GM23338 (cell line): ENCODE measurements around the gene CDC42BPB. TPM values are rescaled to one million over a fixed set of nuclear protein-coding genes. Genes with fewer than 3 reads are reported as not detected.

ENCODE experiments used
- ATAC-seq: fragments of 200-7000 bp; cut with Tn5 transposase; 3 replicates; pipeline ENCODE4 v1.9.1; 2020
- DNase-seq: peaks from one replicate; pipeline ENCODE4 v3.0.0-alpha.2; 2015; ENCODE audit warnings: low spot score
- H2AFZ ChIP-seq: fragments of 200-600 bp; sonication (generic); 2 replicates; pipeline ENCODE4 v1.8.0; 2016; ENCODE audit warnings: antibody characterized with exemption, mild to moderate bottlenecking, moderate library complexity
- H3F3A ChIP-seq: fragments of 200-600 bp; sonication (generic); replicated peaks from 2 replicates; pipeline ENCODE4 v1.8.0; 2017; ENCODE audit warnings: antibody characterized with exemption, mixed run types, low read depth
- H3K27ac ChIP-seq: fragments of 200-600 bp; sonication (generic); 2 replicates; pipeline ENCODE4 v1.6.1; 2016; ENCODE audit warnings: low read depth
- H3K27me3 ChIP-seq: fragments of 200-600 bp; sonication (generic); 2 replicates; pipeline ENCODE4 v1.8.0; 2016; ENCODE audit warnings: mild to moderate bottlenecking, mixed run types, moderate library complexity; ENCODE audit not compliant: insufficient read depth
- H3K36me3 ChIP-seq: fragments of 200-600 bp; sonication (generic); 2 replicates; pipeline ENCODE4 v1.8.0; 2016; ENCODE audit warnings: mild to moderate bottlenecking; ENCODE audit not compliant: insufficient read depth
- H3K4me1 ChIP-seq: fragments of 200-600 bp; sonication (generic); 2 replicates; pipeline ENCODE4 v1.8.0; 2016; ENCODE audit warnings: mild to moderate bottlenecking, moderate library complexity; ENCODE audit not compliant: insufficient read depth
- H3K4me2 ChIP-seq: fragments of 200-600 bp; sonication (generic); 2 replicates; pipeline ENCODE4 v1.7.1; 2017; ENCODE audit warnings: mixed run types
- H3K4me3 ChIP-seq: fragments of 200-600 bp; sonication (generic); 2 replicates; pipeline ENCODE4 v1.6.1; 2016; ENCODE audit warnings: mixed run types
- H3K79me2 ChIP-seq: fragments of 200-600 bp; sonication (generic); replicated peaks from 2 replicates; pipeline ENCODE4 v1.8.0; 2017; ENCODE audit warnings: mild to moderate bottlenecking; ENCODE audit not compliant: insufficient read depth
- H3K9me2 ChIP-seq: fragments of 200-600 bp; sonication (generic); 2 replicates; pipeline ENCODE4 v1.8.0; 2017; ENCODE audit not compliant: insufficient read depth
- H4K20me1 ChIP-seq: fragments of 200-600 bp; sonication (generic); replicated peaks from 2 replicates; pipeline ENCODE4 v1.8.0; 2017; ENCODE audit warnings: mild to moderate bottlenecking; ENCODE audit not compliant: insufficient read depth
- H3K27ac Mint-ChIP-seq: 2 replicates; pipeline ENCODE4 v1.8.0; 2020; ENCODE audit warnings: inconsistent platforms, mild to moderate bottlenecking, moderate library complexity, mixed read lengths
- H3K27me3 Mint-ChIP-seq: 3 replicates; pipeline ENCODE4 v1.8.0; 2022; ENCODE audit warnings: low read depth, mild to moderate bottlenecking, moderate library complexity, mixed read lengths, inconsistent platforms; ENCODE audit not compliant: insufficient read depth, poor library complexity
- H3K36me3 Mint-ChIP-seq: 3 replicates; pipeline ENCODE4 v1.8.0; 2021; ENCODE audit warnings: low read depth, mild to moderate bottlenecking, inconsistent platforms, moderate library complexity, mixed read lengths
- H3K4me1 Mint-ChIP-seq: 3 replicates; pipeline ENCODE4 v1.8.0; 2020; ENCODE audit warnings: mild to moderate bottlenecking, inconsistent platforms, mixed read lengths
- H3K4me3 Mint-ChIP-seq: 3 replicates; pipeline ENCODE4 v1.8.0; 2021; ENCODE audit warnings: moderate library complexity, mild to moderate bottlenecking, inconsistent platforms, mixed read lengths
- H3K9me3 Mint-ChIP-seq: 3 replicates; pipeline ENCODE4 v1.8.0; 2020; ENCODE audit warnings: moderate library complexity, mild to moderate bottlenecking, inconsistent platforms, mixed read lengths
- JUNB ChIP-seq: IDR thresholded peaks from one replicate; pipeline ENCODE4 v1.6.1; 2016; ENCODE audit warnings: antibody characterized with exemption; ENCODE audit not compliant: unreplicated experiment
- POLR2AphosphoS5 ChIP-seq: IDR thresholded peaks from 2 replicates; pipeline ENCODE4 v1.6.1; 2016; ENCODE audit warnings: antibody characterized with exemption, low read depth
- STAT1 ChIP-seq: IDR thresholded peaks from one replicate; pipeline ENCODE4 v1.6.1; 2016; ENCODE audit warnings: antibody characterized with exemption; ENCODE audit not compliant: unreplicated experiment
- polyA plus RNA-seq: library from polyadenylated mRNA; unstranded; fragments of >200 nt; fragmentation: Nextera tagmentation; extraction: Ambion mirVana; gene quantifications from 2 replicates; pipeline ENCODE4 v1.2.1, GENCODE V29; 2016
- total RNA-seq: library from RNA; depleted of rRNA; stranded (reverse); fragments of >200 nt; shearing (Covaris generic); gene quantifications from 2 replicates; pipeline ENCODE4 v1.2.3, GENCODE V29; 2014
- TF ChIP-seq, protein P1 (sequence below): IDR thresholded peaks from 2 replicates; pipeline ENCODE4 v1.6.1; 2016; ENCODE audit warnings: antibody characterized with exemption
- TF ChIP-seq, protein P2 (sequence below), 2 experiments: fragments of 200-600 bp in 1 of 2; sonication (generic) in 1 of 2; conservative IDR thresholded peaks; 2 replicates each; pipeline versions ENCODE4 v1.5.1 to v1.6.1; 2016 to 2017; ENCODE audit warnings: antibody characterized with exemption in 2 of 2, low read depth in 2 of 2, mild to moderate bottlenecking in 2 of 2, moderate library complexity in 1 of 2

CDC42BPB gene
- total and polyA plus RNA-seq, 2 experiments from 2014 or later, result 12.3 to 127 TPM

DNA sequence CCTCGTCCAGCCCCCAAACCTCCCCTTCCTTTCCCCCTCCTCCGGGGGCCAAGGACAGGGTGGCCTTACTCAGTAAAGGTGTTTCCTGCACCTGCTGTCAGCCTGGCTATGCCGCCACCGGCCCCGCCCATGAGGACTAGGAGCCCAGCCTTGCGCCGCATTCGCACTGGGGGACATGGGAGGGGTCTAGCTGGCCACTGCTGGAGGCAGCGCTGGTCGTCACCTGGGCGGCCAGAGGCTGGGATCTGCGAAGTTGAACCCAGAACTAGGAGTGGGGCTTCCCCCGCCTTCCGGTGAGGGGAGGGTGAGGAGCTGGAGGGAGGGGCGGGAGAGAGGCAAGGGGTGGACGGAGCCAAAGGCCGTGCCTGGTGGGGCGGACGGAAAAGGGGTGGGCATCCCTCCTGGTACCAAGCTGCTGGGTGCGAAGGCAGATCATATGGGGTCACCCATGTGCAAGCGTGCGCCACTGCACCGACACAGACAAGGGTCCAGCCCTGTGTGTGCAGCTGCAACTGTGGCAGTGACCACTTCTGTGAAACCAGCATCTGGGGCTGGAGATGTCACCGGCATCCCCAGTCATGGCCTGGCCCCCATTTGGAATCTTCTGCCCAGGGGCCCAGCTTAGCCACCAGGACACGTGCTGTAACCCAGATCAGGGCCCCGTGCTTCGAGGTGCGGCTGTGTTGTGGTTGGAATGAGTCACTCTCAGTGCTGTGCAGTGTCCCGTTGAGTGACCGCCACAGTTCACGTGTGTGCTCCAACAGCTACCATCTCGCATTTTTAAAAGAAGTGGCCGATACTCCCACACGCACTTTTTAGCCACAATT is 126.4 kb downstream of the CDC42BPB start:
- Histone ChIP-seq H3K4me3 (peak overlapping the region; percentile 92), H3K79me2 (no peaks in the 10 kb centered on the region), H3K27me3 (peaks cover 54% of the 10 kb centered on the region), H3F3A (peaks cover 4% of the 10 kb centered on the region), H3K9me2 (no peaks in the 10 kb centered on the region), H3K4me1 (peaks cover 5% of the 10 kb centered on the region), H4K20me1 (0 out of 2 replicates have a peak, but pooled peaks cover 4% of the 10 kb centered on the region), H2AFZ (no peak overlapping the region), H3K36me3 (no peaks in the 10 kb centered on the region), H3K27ac (no peak overlapping the region), H3K4me2 (peak overlapping the region; percentile 93)
- H3K27me3 Mint-ChIP-seq, result peaks cover 56% of the 10 kb centered on the region
- ATAC-seq (peak; percentile 7), DNase-seq (peak; percentile 70)
- no peak overlapping the region for H3K27ac Mint-ChIP-seq
- peaks cover 7% of the 10 kb centered on the region for H3K4me1 Mint-ChIP-seq
- peaks cover 14% of the 10 kb centered on the region; the same call in 2 of the 3 replicates for H3K36me3 Mint-ChIP-seq
- no peaks in the 10 kb centered on the region for H3K9me3 Mint-ChIP-seq
- peak overlapping the region; percentile 12; the same call in 1 of the 3 replicates for H3K4me3 Mint-ChIP-seq
- TF ChIP-seq JUNB (no peak), STAT1 (no peak), POLR2AphosphoS5 (0 out of 2 replicates have a peak, but pooled peaks have one; percentile 11)
- TF ChIP-seq, protein P1, sequence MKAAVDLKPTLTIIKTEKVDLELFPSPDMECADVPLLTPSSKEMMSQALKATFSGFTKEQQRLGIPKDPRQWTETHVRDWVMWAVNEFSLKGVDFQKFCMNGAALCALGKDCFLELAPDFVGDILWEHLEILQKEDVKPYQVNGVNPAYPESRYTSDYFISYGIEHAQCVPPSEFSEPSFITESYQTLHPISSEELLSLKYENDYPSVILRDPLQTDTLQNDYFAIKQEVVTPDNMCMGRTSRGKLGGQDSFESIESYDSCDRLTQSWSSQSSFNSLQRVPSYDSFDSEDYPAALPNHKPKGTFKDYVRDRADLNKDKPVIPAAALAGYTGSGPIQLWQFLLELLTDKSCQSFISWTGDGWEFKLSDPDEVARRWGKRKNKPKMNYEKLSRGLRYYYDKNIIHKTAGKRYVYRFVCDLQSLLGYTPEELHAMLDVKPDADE, result no peak

DNA sequence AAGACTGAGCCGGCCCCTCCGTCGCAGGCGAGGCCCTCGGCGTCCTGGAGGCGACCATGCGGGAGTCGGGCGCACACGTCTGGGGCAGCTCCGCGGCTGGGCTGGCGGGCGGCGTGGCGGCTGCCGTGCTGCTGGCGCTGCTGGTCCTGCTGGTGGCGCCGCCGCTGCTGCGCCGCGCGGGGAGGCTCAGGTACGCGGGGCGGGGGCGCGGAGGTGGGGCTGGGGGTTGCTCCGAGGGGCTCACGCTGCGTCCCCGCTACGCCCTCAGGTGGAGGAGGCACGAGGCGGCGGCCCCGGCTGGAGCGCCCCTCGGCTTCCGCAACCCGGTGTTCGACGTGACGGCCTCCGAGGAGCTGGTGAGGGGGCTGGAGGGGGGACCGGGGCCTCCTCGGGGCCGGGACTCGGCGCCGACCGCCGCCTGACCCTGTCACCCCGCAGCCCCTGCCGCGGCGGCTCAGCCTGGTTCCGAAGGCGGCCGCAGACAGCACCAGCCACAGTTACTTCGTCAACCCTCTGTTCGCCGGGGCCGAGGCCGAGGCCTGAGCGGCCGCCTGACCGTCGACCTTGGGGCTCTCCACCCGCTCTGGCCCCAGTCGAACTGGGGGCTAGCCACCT is 127.1 kb downstream of the CDC42BPB start:
- Mint-ChIP-seq H3K27ac (no peak overlapping the region), H3K4me1 (peaks cover 12% of the 10 kb centered on the region), H3K9me3 (no peaks in the 10 kb centered on the region), H3K4me3 (peak overlapping the region; percentile 12; the same call in 1 of the 3 replicates), H3K27me3 (peaks cover 59% of the 10 kb centered on the region), H3K36me3 (peaks cover 14% of the 10 kb centered on the region; the same call in 2 of the 3 replicates)
- H3K27me3 ChIP-seq, result peaks cover 61% of the 10 kb centered on the region
- H3K4me3 ChIP-seq, result peak overlapping the region; percentile 92
- TF ChIP-seq, protein P1, result no peak
- TF ChIP-seq, protein P2, sequence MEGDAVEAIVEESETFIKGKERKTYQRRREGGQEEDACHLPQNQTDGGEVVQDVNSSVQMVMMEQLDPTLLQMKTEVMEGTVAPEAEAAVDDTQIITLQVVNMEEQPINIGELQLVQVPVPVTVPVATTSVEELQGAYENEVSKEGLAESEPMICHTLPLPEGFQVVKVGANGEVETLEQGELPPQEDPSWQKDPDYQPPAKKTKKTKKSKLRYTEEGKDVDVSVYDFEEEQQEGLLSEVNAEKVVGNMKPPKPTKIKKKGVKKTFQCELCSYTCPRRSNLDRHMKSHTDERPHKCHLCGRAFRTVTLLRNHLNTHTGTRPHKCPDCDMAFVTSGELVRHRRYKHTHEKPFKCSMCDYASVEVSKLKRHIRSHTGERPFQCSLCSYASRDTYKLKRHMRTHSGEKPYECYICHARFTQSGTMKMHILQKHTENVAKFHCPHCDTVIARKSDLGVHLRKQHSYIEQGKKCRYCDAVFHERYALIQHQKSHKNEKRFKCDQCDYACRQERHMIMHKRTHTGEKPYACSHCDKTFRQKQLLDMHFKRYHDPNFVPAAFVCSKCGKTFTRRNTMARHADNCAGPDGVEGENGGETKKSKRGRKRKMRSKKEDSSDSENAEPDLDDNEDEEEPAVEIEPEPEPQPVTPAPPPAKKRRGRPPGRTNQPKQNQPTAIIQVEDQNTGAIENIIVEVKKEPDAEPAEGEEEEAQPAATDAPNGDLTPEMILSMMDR (conservative IDR thresholded peaks at IDR 0.05; ENCODE audit: low read depth in 2 of 2), result peak in 1 of 2 experiments; percentile 42; a peak in 2 of 4 replicates
- H3K36me3 ChIP-seq, result no peaks in the 10 kb centered on the region
- H3K79me2 ChIP-seq, result no peaks in the 10 kb centered on the region
- 0 out of 2 replicates have a peak, but pooled peaks cover under 1% of the 10 kb centered on the region for H4K20me1 ChIP-seq
- no peak overlapping the region for H2AFZ ChIP-seq
- ATAC-seq, result peak; percentile 17
- no peaks in the 10 kb centered on the region for H3K9me2 ChIP-seq
- H3K27ac ChIP-seq, result no peak overlapping the region
- peaks cover 8% of the 10 kb centered on the region for H3K4me1 ChIP-seq
- H3F3A ChIP-seq, result peaks cover 6% of the 10 kb centered on the region
- peak; percentile 69 for DNase-seq
- H3K4me2 ChIP-seq, result peak overlapping the region; percentile 93
